Measurements from ENCODE around the gene SSMEM1.
A peak's percentile ranks its signal among the peaks of the same experiment; 100 is the strongest.
"Not testable (repeated sequence)": the region's sequence is repeated elsewhere in the genome, so short reads cannot be mapped to it uniquely, and the experiment has no call there.

SSMEM1 gene

DNA sequence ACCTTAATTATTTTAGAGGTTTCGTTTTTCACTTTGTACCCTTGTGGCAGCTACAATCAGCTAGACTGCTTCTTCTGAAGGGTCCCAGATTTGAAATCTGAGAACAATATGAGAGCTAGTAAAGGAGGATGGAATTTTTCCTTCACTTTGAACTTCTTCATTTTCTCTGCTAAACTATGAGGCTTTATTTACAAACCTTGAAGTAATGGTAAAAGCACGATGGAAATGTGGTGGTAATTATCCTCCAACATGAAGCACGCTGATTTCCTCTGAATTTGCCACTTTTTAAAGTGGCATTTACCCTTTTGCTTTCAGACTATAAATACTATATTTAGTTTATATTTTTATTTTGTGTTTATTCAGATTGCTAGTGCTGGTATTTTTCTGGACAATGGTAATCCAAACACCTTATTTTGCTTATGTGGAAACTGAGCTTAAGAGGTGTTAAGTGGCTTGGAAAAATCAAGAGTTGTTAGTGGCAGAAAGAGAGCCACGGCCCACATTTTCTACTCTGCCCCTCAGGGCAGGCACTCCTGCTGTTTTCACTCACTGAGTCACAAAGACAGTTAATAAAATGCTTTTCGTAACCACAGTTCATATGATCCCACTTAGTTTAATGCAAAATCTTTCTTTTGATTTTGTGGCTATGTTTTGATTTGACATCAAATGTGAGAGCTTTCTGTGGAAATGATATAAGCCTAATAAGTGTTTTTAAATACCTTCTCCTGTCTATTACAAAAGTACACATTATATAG, 2.7 kb downstream of the SSMEM1 start:
- no peak for DNase-seq (ENCODE audit: low read depth in 2 of 2)

GRCh38 chr7:130213828-130214227, 6.2 kb downstream of the SSMEM1 start:
- no peak for DNase-seq (ENCODE audit: low read depth in 2 of 2)

DNA sequence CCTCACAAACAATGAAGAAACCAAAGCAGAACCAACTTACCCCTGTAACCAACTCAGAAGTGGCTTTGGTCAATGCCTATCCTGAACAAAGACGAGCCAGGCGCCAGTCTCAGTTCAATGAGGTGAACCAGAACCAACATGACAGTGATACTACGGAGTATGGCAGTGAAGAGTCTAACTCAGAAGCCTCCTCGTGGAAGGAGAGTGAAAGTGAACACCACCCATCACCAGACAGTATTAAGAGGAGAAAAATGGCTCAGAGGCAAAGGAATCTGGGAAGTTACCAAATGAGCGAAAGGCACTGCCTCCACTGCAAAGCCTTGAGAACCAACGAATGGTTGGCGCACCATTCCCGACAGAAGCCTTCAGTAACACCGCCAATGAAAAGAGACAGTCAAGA, 8.4 kb downstream of the SSMEM1 start:
- DNase-seq (ENCODE audit: low read depth in 2 of 2) = no peak

DNA sequence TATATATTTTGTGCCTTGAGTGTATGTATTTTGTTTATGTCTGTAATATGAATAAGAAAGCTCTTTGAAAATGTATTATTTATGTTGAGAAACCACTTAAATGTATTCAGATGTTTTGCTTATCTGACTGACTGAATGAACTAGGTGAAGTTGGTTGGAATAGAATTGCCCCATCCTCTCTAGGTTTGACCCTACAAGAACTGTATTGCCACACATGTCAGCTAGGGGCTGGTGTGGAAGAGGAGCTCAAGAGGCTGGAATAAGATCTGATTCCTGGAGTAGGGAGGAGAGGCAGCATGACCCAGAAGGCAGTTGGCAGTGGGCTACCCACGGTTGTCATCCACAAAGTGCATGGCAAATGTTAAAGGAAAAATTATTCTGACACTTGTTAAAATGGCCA, 9.1 kb downstream of the SSMEM1 start:
- no peak for DNase-seq (ENCODE audit: low read depth in 2 of 2)

GRCh38 chr7:130218806-130219620, 11.4 kb downstream of the SSMEM1 start:
- no peak for DNase-seq (ENCODE audit: low read depth in 2 of 2)

DNA sequence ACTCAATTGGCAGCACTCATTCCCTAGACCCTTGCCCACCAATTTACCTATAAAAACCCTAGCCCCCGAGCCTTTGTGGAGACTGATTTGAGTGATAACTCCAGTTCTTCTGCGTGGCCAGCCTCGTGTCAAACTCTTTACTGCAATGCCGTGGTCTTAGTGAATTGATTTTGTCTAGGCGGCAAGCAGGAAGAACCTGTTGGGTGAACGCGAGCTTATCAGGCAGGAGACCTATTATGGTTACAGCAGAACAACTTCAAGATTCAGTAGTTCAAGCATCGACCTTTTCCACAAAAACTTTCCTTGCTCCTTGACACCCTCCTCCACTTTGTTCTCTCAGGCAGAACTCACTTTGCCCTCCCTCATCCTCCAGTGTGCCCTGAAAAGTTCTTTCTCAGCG, 12.2 kb downstream of the SSMEM1 start:
- DNase-seq (ENCODE audit: low read depth in 2 of 2) = no peak

- no peak for DNase-seq (ENCODE audit: low read depth in 2 of 2)
Measured at GRCh38 chr7:130221746-130222145, 14.1 kb downstream of the SSMEM1 start.

DNA sequence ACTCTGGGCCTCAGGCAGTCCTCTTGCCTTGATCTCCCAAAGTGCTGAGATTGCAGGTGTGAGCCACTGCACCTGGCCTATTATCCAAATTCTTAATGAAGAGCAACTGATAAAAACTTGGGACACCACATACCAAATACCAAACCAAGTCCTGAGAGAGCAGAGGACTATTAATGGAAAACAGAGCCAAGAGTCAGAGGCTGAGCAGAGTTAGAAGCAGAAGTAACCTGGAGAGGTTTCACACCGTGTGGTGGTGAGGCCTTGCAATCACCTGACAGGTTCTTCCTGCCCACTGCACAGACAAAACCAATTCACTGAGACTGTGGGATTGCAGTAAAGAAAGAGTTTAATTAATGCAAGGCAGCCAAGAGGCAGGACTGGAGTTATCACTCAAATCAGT, 16.0 kb downstream of the SSMEM1 start:
- no peak for DNase-seq (ENCODE audit: low read depth in 2 of 2)

DNA sequence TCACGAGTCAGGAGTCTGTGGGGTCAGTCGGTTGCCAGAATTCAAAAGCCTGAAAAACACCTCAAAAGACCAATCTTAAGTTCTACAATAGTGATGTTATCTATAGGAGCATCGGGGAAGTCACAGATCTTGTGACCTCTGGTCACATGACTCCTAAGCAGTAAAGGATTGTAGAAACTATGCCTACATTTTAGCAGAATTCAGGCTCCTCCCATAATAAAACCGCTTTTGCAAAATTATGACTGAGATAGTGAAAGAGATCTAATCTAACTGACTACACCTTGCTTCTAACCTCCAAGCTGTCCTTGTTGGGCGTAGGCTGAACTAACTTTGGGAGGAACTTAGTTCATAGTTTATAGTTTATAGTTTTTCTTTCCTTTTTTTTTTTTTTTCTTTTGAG, 16.6 kb downstream of the SSMEM1 start:
- DNase-seq (ENCODE audit: low read depth in 2 of 2) = no peak

GRCh38 chr7:130224923-130225322, 17.3 kb downstream of the SSMEM1 start:
- DNase-seq (ENCODE audit: low read depth in 2 of 2) = not testable (repeated sequence)

DNA sequence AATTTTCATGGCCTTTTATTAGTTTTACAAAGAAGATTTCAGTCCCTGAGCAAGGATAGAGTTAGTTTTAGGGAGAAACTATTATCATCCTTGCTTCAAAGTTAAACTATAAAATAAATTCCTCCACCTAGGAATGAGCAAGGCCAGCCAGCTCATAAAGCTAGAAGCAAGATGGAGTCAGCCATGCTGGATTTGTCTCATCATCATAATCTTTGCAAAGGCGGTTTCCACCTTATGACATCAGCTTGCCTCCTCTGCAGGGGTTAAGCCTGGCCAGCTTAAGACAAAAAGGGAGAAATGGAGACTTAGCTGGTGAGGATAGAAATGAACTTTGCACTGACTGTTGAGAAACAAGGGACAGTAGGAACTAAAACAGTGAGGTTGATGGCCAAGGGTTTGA, 18.7 kb downstream of the SSMEM1 start:
- no peak for DNase-seq (ENCODE audit: low read depth in 2 of 2)

- no peak for DNase-seq (ENCODE audit: low read depth in 2 of 2)
Measured at GRCh38 chr7:130227883-130228575, 20.4 kb downstream of the SSMEM1 start.

GRCh38 chr7:130228840-130229502, 21.3 kb downstream of the SSMEM1 start:
- no peak for DNase-seq (ENCODE audit: low read depth in 2 of 2)

GRCh38 chr7:130229981-130230380, 22.3 kb downstream of the SSMEM1 start:
- not testable (repeated sequence) for DNase-seq (ENCODE audit: low read depth in 2 of 2)

- DNase-seq (ENCODE audit: low read depth in 2 of 2) = no peak
Measured at GRCh38 chr7:130231792-130232191, 24.1 kb downstream of the SSMEM1 start.

DNA sequence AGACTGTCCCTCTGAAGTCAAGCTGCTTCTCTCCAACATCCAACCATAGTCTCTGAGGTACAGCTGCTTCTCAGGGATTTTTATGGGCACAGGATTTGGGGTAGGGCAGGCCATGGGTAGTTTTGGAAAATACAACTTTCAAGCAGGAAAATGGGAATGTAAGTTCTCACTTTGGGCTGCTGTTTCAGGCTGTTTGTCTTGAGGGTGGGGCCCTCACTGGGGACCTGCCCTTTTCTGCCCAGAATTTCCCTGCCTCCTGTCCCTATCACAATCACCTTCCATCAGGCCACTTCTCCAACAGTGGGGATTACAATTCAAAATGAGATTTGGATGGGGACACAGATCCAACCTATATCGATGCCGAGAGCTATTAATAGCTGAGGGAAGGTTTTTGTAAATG, 24.5 kb downstream of the SSMEM1 start:
- no peak for DNase-seq (ENCODE audit: low read depth in 2 of 2)

GRCh38 chr7:130234078-130234477, 26.4 kb downstream of the SSMEM1 start:
- no peak for DNase-seq (ENCODE audit: low read depth in 2 of 2)

GRCh38 chr7:130236361-130236760, 28.7 kb downstream of the SSMEM1 start:
- not testable (repeated sequence) for DNase-seq (ENCODE audit: low read depth in 2 of 2)

GRCh38 chr7:130240240-130240639, 32.6 kb downstream of the SSMEM1 start:
- DNase-seq (ENCODE audit: low read depth in 2 of 2) = no peak

DNA sequence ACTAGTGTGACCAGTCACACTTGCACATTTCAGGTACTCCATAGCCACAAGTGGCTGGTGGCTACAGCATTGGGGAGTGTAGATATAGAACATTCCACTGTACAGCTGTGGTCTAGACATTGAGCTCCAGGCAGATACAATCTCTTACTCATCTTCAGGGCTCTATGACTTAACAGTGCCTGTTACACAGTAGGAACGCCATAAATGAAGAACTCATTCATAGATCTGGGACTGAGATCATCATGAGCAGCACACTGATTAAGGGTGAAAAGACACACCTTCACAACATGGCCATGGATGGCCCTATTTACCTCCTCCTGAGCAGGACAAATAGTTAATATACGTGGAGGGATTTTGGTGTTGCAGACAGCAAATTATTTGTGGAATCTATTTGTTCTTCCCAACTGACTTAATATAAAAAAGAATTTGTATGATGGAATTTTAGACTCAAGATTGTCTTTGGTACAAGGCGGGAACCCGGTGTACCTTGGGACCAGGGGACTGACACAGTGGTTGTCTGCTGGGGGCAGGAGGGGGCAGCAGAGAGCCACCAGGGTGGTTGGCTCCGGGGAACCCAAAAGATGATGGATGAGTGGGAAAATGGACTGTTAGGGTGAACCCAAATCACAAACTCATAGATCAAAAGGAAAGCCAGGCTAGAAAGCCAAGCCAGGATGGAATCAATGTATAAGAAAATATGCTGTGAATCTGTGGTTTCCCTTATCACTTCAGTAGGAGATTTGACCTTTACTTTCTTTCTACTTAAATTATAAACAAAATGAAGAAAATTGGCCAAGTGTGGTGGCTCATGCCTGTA, 34.7 kb downstream of the SSMEM1 start:
- DNase-seq (ENCODE audit: low read depth in 2 of 2) = peak; percentile 46 to 60

DNA sequence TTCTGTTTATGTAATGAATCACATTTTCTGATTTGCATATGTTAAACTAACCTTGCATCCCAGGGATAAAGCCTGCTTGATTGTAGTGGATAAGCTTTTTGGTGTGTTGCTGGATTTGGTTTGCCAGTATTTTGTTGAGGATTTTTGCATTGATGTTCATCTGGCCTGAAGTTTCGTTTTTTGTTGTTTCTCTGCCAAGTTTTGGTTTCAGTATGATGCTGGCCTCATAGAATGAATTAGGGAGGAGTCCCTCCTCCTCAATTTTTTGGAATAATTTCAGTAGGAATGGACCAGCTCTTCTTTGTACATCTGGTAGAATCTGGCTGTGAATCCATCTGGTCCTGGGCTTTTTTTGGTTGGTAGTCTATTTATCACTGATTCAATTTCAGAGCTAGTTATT, 35.8 kb downstream of the SSMEM1 start:
- not testable (repeated sequence) for DNase-seq (ENCODE audit: low read depth in 2 of 2)

Data from stimulated activated CD4-positive, alpha-beta T cell treated with anti-CD3 and anti-CD28 coated beads, Interleukin-4, amount 100 ng/mL, for 48 hours (primary cell).